ENCODE measurements around the gene IL12RB2.

The IL12RB2 gene
- total RNA-seq = 1.4 to 9.7 reads per million in 2 donors

GRCh38 chr1:67307251-67308060 lies at the start of gene IL12RB2:
Gene IL12RB2 (plus strand): TSS chr1:67307873. CDS start chr1:67320369, 12,496 bp downstream.
- DNase-seq = peak in 3 of 5 experiments; percentile 13 to 68 (median 31)

GRCh38 chr1:67261680-67262079 lies 46.0 kb upstream of the IL12RB2 start:
- peak in 1 of 5 experiments; percentile 50 for DNase-seq

- no peak for DNase-seq
These were observed 44.9 kb upstream of the IL12RB2 start for GRCh38 chr1:67262735-67263134.

GRCh38 chr1:67264152-67264551 lies 43.5 kb upstream of the IL12RB2 start:
- DNase-seq = no peak

- peak in 1 of 5 experiments; percentile 29 for DNase-seq
These were observed 42.8 kb upstream of the IL12RB2 start for GRCh38 chr1:67264899-67265298.

GRCh38 chr1:67269061-67269460 lies 38.6 kb upstream of the IL12RB2 start:
- no peak for DNase-seq

- peak in 1 of 5 experiments; percentile 10 for DNase-seq
These were observed 37.1 kb upstream of the IL12RB2 start for GRCh38 chr1:67270541-67270940.

- DNase-seq = no peak
These were observed 34.1 kb upstream of the IL12RB2 start for GRCh38 chr1:67273591-67273990.

GRCh38 chr1:67274623-67275325 lies 32.9 kb upstream of the IL12RB2 start:
- DNase-seq = peak in 2 of 5 experiments; percentile 23 to 89

GRCh38 chr1:67280696-67281095 lies 27.0 kb upstream of the IL12RB2 start:
- DNase-seq = no peak

GRCh38 chr1:67281244-67281643 lies 26.4 kb upstream of the IL12RB2 start:
- no peak for DNase-seq

GRCh38 chr1:67285780-67286488 lies 21.7 kb upstream of the IL12RB2 start:
- peak in 1 of 5 experiments; percentile 34 for DNase-seq

- DNase-seq = no peak
These were observed 17.4 kb upstream of the IL12RB2 start for GRCh38 chr1:67290236-67290635.

- peak in 2 of 5 experiments; percentile 29 to 77 for DNase-seq
These were observed 12.6 kb upstream of the IL12RB2 start for GRCh38 chr1:67294836-67295617.

- DNase-seq = peak in 1 of 5 experiments; percentile 7
These were observed 8.9 kb upstream of the IL12RB2 start for GRCh38 chr1:67298762-67299161.

- peak in 1 of 5 experiments; percentile 13 for DNase-seq
These were observed 8.4 kb upstream of the IL12RB2 start for GRCh38 chr1:67299296-67299695.

GRCh38 chr1:67300561-67300960 lies 7.1 kb upstream of the IL12RB2 start:
- no peak for DNase-seq

- DNase-seq = peak in 1 of 5 experiments; percentile 61
These were observed 3.6 kb upstream of the IL12RB2 start for GRCh38 chr1:67304023-67304422.

GRCh38 chr1:67306547-67306946 lies 1.1 kb upstream of the IL12RB2 start:
- no peak for DNase-seq

GRCh38 chr1:67308136-67308535 lies 463 bp downstream of the IL12RB2 start:
- no peak for DNase-seq

- no peak for DNase-seq
These were observed 4.9 kb downstream of the IL12RB2 start for GRCh38 chr1:67312615-67313014.

Data from T-helper 2 cell (primary cell).